ENCODE results near the gene EML6.

The EML6 gene

GRCh38 chr2:55011831-55012671 is 288.6 kb downstream of the EML6 start:
- no peak for TF ChIP-seq TAF1 (IDR thresholded peaks at IDR 0.05; ENCODE audit: borderline replicate concordance, insufficient read depth, low read length)
- TF ChIP-seq SIN3A (IDR thresholded peaks at IDR 0.05; ENCODE audit: borderline replicate concordance, insufficient read depth, low read length), result no peak

- no peak for TF ChIP-seq TAF1 (IDR thresholded peaks at IDR 0.05; ENCODE audit: borderline replicate concordance, insufficient read depth, low read length)
- TF ChIP-seq POLR2AphosphoS5 (IDR thresholded peaks at IDR 0.05; ENCODE audit: low read depth, low read length), result no peak
- no peak for TF ChIP-seq REST (IDR thresholded peaks at IDR 0.05; ENCODE audit: insufficient read depth in 1 of 2, low read depth in 2 of 2, low read length in 2 of 2)
- TF ChIP-seq SIN3A (IDR thresholded peaks at IDR 0.05; ENCODE audit: borderline replicate concordance, insufficient read depth, low read length), result no peak
- TF ChIP-seq FOXP2 (optimal IDR thresholded peaks at IDR 0.05; ENCODE audit: borderline replicate concordance, extremely low read depth, extremely low read length, insufficient read depth), result no peak
These were observed 289.4 kb downstream of the EML6 start for GRCh38 chr2:55012672-55013484.

- TF ChIP-seq POLR2AphosphoS5 (IDR thresholded peaks at IDR 0.05; ENCODE audit: low read depth, low read length), result no peak
These were observed 290.5 kb downstream of the EML6 start for GRCh38 chr2:55013936-55014335.

GRCh38 chr2:55014962-55015939 is 291.8 kb downstream of the EML6 start:
- no peak for TF ChIP-seq POLR2AphosphoS5 (IDR thresholded peaks at IDR 0.05; ENCODE audit: low read depth, low read length)
- TF ChIP-seq SIN3A (IDR thresholded peaks at IDR 0.05; ENCODE audit: borderline replicate concordance, insufficient read depth, low read length), result no peak
- no peak for TF ChIP-seq FOXP2 (optimal IDR thresholded peaks at IDR 0.05; ENCODE audit: borderline replicate concordance, extremely low read depth, extremely low read length, insufficient read depth)
- TF ChIP-seq REST (IDR thresholded peaks at IDR 0.05; ENCODE audit: insufficient read depth in 1 of 2, low read depth in 2 of 2, low read length in 2 of 2), result no peak
- TF ChIP-seq TAF1 (IDR thresholded peaks at IDR 0.05; ENCODE audit: borderline replicate concordance, insufficient read depth, low read length), result no peak

- TF ChIP-seq FOXP2 (optimal IDR thresholded peaks at IDR 0.05; ENCODE audit: borderline replicate concordance, extremely low read depth, extremely low read length, insufficient read depth), result no peak
- no peak for TF ChIP-seq SIN3A (IDR thresholded peaks at IDR 0.05; ENCODE audit: borderline replicate concordance, insufficient read depth, low read length)
- no peak for TF ChIP-seq REST (IDR thresholded peaks at IDR 0.05; ENCODE audit: insufficient read depth in 1 of 2, low read depth in 2 of 2, low read length in 2 of 2)
- no peak for TF ChIP-seq TAF1 (IDR thresholded peaks at IDR 0.05; ENCODE audit: borderline replicate concordance, insufficient read depth, low read length)
- TF ChIP-seq POLR2AphosphoS5 (IDR thresholded peaks at IDR 0.05; ENCODE audit: low read depth, low read length), result no peak
These were observed 294.0 kb downstream of the EML6 start for GRCh38 chr2:55017428-55017827.
